Activated CD4-positive, CD25-positive, alpha-beta regulatory T cell treated with anti-CD3 and anti-CD28 coated beads, Interleukin-2, amount 50 U/mL, for 24 hours (primary cell): Measurements from ENCODE around the gene CYFIP2.
"Not testable (repeated sequence)": the region's sequence is repeated elsewhere in the genome, so short reads cannot be mapped to it uniquely, and the experiment has no call there.

ENCODE experiments used
- ATAC-seq, 2 donors: fragments of 150-1000 bp; cut with Tn5 transposase; one replicate each; pipeline ENCODE4 v1.10.0; 2021; ENCODE audit warnings: mild to moderate bottlenecking in 1 of 2, moderate library complexity in 1 of 2

The CYFIP2 gene

DNA sequence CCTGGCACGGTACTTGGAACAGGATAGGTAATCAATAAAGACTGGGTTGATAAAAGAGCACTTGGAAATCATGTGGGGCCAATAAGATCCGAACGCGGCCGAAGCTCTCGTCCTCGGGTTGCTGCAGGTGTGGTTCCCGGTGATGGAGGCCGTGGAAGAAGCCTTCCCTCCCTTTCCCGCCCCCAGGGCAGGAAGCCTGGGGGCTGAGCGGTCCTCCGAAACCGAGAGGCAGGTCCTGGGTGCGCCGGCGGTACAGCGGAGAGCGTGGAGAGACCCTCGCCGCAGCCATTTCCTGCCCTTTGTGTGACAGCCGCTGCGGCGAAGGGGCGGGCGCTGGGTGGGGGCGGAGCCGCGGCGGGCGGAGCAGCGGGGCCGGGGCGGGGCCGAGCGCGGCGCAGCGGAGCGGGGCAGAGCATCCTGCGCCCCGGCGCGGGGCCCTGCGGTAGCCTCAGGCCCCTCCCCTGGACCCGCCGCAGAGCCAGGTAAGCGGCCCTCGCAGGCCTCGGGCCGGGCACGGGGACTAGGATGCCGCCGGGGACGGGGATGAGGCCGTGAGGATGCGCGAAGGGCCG, at the start of gene CYFIP2:
TSS of gene CYFIP2 (plus strand) at position 410 of the 572 bp plus-strand sequence. CDS start 19,239 bp downstream, outside the sequence.
- ATAC-seq, result peak; percentile 88 to 89

DNA sequence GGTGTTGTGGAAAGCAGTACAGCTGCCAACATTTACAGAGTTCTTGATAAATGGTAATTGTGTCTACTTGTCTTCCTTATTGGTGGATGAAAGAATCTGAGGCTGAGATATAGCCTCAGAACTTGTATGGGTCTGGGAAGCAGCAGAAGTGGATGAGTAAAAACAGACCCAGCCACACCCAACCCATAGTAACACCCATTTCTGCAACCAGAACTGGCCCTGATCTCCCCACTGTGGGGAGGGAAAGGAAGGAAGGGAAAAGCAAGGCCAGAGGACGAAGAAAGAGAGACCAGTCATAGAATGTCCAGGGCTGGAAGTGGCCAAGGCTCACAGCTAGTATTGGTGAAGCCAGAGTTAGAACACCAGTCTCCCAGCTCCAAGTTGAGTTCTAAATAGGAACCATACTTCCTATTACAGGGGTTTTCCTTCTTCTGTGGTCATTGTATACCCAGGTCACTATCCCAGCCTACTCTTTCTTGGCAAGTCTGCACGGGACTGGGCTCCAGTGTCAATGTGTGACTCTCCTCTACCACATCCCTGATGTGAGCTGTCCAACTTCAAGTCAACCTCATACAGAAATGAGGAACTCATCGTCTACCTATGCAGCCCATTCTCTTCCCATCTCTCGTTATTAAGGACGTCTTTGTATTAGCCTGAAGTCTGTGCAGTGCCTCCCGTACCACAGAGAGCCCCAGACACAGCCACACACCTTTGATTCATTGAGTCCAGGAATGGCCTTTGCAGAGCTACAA, 49.4 kb upstream of the CYFIP2 start:
- ATAC-seq, result no peak

- ATAC-seq, result peak; percentile 6 to 7
Measured at GRCh38 chr5:157217289-157218024, 48.5 kb upstream of the CYFIP2 start.

DNA sequence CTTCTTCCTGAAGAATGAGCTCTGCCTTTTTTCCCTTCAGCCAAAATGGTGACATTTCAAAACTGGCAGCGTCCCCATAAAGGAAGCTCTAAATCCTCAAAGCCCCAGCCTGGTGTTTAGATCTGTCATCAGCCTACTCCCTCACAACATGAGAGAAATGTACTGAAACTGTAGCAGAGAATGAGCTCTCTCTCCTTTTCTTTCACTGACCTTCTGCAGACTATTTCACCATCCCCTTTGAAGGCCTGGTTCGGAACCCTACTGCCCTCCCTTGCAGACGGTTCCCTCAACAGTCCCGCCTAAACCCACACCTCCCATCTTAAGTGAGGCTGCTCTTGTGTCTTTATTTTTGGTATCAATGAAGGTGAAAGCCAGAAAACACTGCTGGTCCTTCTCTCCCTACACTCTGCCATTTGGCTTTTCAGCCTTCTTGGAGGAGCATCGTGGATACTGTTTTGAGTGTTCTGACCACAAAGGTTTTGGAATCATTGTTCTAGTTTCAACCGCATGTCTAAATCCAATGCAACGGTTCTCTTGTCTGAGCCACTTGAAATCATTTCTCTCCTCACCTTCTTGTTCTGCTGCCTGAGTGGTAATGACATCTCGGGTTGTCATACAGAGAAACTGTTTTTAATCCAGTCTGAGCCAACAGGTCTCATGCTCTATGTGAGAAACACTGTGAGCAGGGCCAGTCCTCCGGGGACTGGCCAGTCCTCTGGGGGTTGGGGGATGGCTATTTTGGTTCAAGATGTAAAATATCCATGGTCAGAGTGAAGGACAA, 46.2 kb upstream of the CYFIP2 start:
- ATAC-seq, result peak; percentile 59 to 61

- ATAC-seq, result no peak
Measured at GRCh38 chr5:157221959-157222358, 44.0 kb upstream of the CYFIP2 start.

DNA sequence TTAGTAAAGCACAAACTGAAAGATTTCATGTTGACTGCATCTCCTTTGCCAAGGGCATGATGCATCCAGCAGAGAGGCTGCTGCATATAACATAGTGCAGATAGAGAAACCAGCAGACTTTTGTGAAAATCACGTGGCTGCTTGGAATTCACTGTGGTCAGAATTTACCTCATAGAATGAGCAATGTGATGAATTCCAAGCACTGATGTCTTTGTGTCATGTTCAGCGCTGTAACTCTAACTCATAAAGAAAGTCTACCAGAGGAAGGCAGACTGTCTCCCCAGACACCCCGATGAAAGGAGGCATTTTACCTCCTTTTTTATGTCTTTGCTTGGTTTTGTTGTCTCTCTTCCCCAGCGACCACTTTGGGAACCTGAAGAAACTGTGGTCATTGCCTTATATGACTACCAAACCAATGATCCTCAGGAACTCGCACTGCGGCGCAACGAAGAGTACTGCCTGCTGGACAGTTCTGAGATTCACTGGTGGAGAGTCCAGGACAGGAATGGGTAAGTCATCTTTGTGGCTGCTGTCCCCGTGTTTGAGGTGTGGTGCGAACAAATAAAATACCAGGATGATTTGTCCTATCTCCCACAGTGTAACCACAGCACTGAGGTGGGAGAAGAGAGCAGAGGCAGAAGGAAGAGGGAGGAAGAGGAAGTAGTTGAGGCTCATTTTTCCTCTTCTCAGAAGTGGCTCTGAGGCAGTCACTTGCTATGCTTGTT, 43.3 kb upstream of the CYFIP2 start:
- ATAC-seq, result peak; percentile 71

GRCh38 chr5:157225469-157226422, 40.2 kb upstream of the CYFIP2 start:
- peak; percentile 23 to 28 for ATAC-seq

DNA sequence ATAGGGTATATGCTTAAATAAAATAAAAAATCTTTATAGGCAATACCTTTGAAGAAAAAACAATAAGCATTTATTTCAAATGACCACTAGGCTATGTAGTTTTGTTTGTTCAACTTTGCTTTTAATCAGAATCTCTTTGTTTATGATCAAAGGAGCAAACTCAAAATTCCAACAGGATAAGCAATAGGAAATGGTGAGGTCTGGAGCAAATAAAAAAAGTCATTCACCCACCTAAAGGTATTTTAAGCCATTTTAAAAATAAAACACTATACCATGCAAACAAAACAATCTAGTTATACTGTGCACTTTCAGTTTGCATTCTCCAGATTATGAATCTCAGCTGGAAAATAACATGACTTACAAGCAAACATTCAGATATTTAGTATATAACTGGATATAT, 35.3 kb upstream of the CYFIP2 start:
- no peak for ATAC-seq

DNA sequence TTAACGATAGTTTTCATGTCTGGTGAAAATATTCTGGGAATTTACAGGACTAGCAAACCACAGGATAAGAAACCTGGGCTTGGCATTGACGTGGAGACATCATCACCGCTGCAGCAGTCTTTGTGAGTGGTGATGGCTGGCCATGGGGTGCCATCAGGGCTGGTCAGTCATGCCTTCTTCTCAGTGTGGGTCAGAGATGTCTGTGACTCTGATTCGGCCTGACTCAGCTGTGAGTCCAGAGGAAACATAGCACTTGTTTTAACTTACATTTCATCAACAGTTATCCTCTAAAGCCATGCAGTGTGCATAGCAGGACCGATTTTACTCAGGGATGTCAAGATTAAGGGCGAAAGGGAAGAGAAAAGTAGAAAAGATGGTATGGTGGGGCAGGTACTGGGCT, 33.2 kb upstream of the CYFIP2 start:
- no peak for ATAC-seq

- peak; percentile 88 to 93 for ATAC-seq
Measured at GRCh38 chr5:157233515-157233914, 32.4 kb upstream of the CYFIP2 start.

- peak; percentile 39 to 42 for ATAC-seq
Measured at GRCh38 chr5:157236423-157236822, 29.5 kb upstream of the CYFIP2 start.

DNA sequence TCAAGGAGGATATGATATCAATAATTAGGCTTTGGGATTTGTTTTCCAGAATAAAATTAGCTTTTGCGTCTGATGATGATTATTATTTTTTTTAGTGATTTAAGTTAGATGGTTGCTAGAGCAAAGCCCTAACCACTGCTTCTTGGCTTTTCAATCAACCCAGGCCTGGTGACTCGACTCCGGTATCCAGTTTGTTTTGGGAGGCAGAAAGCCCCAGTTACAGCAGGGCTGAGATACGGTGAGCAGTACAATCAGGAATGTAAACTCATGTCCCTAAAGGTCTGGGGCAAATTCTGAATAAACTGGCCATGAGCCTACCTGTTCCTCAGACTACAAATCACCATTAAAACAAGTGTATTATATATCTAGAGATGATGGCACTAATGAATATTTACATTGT, 24.4 kb upstream of the CYFIP2 start:
- ATAC-seq, result no peak

DNA sequence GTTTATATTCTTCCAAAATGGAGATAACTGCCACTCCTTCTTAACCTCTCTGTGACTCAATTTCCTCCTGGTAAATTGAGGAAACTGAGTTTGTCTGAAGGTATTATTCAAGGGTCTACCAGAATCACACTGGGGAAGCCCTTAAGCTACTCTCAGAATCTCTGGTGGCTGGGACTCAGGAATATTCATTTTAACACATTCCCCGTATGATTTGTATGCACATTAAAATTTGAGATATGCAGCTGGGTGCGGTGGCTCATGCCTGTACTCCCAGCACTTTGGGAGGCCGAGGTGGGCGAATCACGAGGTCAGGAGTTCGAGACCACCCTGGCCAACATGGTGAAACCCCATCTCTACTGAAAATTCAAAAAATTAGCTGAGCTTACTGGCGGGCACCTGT, 21.2 kb upstream of the CYFIP2 start:
- ATAC-seq, result not testable (repeated sequence)

DNA sequence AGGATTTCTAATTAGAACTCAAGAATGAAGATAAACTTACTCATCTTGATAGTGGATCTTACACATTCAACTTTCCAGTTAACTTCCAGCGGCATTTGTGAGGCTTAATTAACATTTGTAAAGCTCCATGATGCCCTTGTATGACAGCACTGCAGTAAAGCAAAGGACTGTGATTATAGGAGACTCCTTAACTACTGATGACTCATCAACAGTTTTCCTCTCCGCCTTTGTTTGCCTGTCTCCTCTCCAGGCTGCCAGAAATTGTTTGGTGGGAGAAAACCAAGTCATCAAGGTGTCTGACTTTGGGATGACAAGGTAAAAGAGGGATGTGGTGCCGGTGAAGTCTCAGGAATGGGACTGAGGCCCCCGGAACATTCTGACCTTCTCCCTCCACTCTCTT, 20.4 kb upstream of the CYFIP2 start:
- ATAC-seq, result no peak

DNA sequence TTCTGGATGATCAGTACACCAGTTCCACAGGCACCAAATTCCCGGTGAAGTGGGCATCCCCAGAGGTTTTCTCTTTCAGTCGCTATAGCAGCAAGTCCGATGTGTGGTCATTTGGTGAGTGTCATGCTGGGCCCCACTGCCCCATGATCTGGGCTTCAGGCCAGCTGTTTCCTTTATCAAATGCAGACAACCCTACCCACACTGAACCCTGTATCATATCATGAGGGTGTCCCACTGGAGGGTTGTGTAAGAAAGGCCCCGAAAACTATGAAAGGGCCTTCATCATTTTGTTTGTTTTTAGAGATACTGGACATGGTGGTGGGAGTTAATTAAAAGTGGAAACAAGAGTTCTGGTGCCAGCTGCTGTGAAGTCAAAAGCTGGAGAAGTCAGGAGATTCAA, 20.0 kb upstream of the CYFIP2 start:
- no peak for ATAC-seq

- peak; percentile 90 to 91 for ATAC-seq
Measured at GRCh38 chr5:157247267-157247666, 18.7 kb upstream of the CYFIP2 start.

GRCh38 chr5:157248821-157249470, 17.0 kb upstream of the CYFIP2 start:
- ATAC-seq, result no peak

- ATAC-seq, result peak; percentile 89 to 92
Measured at GRCh38 chr5:157252711-157253465, 13.0 kb upstream of the CYFIP2 start.

- no peak for ATAC-seq
Measured at GRCh38 chr5:157253547-157253946, 12.4 kb upstream of the CYFIP2 start.

GRCh38 chr5:157258450-157258849, 7.5 kb upstream of the CYFIP2 start:
- no peak for ATAC-seq
